Loucy (cell line): ENCODE results near the gene ZNF556.

Experiments used
- H2AFZ ChIP-seq: fragments of 200-600 bp; sonication (generic); 2 replicates; pipeline ENCODE4 v1.6.0; 2016; ENCODE audit warnings: antibody characterized with exemption, mild to moderate bottlenecking, low read length, moderate library complexity
- H3F3A ChIP-seq: fragments of 200-600 bp; 2 replicates; pipeline ENCODE4 v1.6.0; 2016; ENCODE audit warnings: antibody characterized with exemption, low read depth, mild to moderate bottlenecking
- H3K27me3 ChIP-seq: fragments of 200-600 bp; sonication (generic); 2 replicates; pipeline ENCODE4 v1.6.1; 2014; ENCODE audit warnings: low read length, mild to moderate bottlenecking; ENCODE audit not compliant: insufficient read depth, poor library complexity, severe bottlenecking
- H3K36me3 ChIP-seq: fragments of 200-600 bp; sonication (generic); 2 replicates; pipeline ENCODE4 v1.6.1; 2016; ENCODE audit warnings: low read length; ENCODE audit not compliant: insufficient read depth
- H3K4me1 ChIP-seq: fragments of 200-600 bp; sonication (generic); 2 replicates; pipeline ENCODE4 v1.5.1; 2014; ENCODE audit warnings: low read length, mild to moderate bottlenecking; ENCODE audit not compliant: insufficient read depth, poor library complexity, severe bottlenecking
- H3K4me2 ChIP-seq: fragments of 200-600 bp; sonication (generic); 2 replicates; pipeline ENCODE4 v1.6.0; 2014; ENCODE audit warnings: antibody characterized with exemption, low read length, low read depth, mild to moderate bottlenecking; ENCODE audit not compliant: poor library complexity, severe bottlenecking
- H3K4me3 ChIP-seq: fragments of 200-600 bp; sonication (generic); 2 replicates; pipeline ENCODE4 v1.5.1; 2014; ENCODE audit warnings: low read length, mild to moderate bottlenecking, mixed read lengths; ENCODE audit not compliant: poor library complexity, severe bottlenecking
- H3K79me2 ChIP-seq: fragments of 200-600 bp; sonication (generic); 2 replicates; pipeline ENCODE4 v1.6.1; 2014; ENCODE audit warnings: low read length; ENCODE audit not compliant: insufficient read depth
- H3K9ac ChIP-seq: fragments of 200-600 bp; sonication (generic); 2 replicates; pipeline ENCODE4 v1.6.0; 2014; ENCODE audit warnings: mild to moderate bottlenecking, low read depth, low read length, moderate library complexity; ENCODE audit not compliant: poor library complexity, severe bottlenecking
- H3K9me2 ChIP-seq: fragments of 200-600 bp; sonication (generic); replicated peaks from 2 replicates; pipeline ENCODE4 v1.6.1; 2016; ENCODE audit warnings: low read depth, low read length, mixed read lengths
- H3K9me3 ChIP-seq: fragments of 200-600 bp; sonication (generic); 2 replicates; pipeline ENCODE4 v1.6.1; 2014; ENCODE audit warnings: mild to moderate bottlenecking, antibody characterized with exemption, low read length, low read depth; ENCODE audit not compliant: insufficient read depth
- H4K20me1 ChIP-seq: fragments of 200-600 bp; sonication (generic); 2 replicates; pipeline ENCODE4 v1.6.0; 2014; ENCODE audit warnings: antibody characterized with exemption, low read length, mild to moderate bottlenecking; ENCODE audit not compliant: insufficient read depth, poor library complexity, severe bottlenecking
- CTCF ChIP-seq: fragments of 200-600 bp; sonication (generic); conservative IDR thresholded peaks from 2 replicates; pipeline ENCODE4 v1.5.1; 2014; ENCODE audit warnings: mild to moderate bottlenecking, antibody characterized with exemption, low read length
- EZH2phosphoT487 ChIP-seq: fragments of 200-600 bp; IDR thresholded peaks from 2 replicates; pipeline ENCODE4 v1.6.1; 2018; ENCODE audit warnings: antibody characterized with exemption, mild to moderate bottlenecking, moderate library complexity, borderline replicate concordance

Gene ZNF556

GRCh38 chr19:2867025-2867991, at the start of gene ZNF556:
Gene ZNF556, plus strand, starts transcription at chr19:2867335. Its CDS starts 87 bp downstream, at chr19:2867422.
- H3K9me2 ChIP-seq: no peaks in the 10 kb centered on the region
- H3K4me1 ChIP-seq: no peaks in the 10 kb centered on the region
- no peak within 1 kb of the TSS for H3K4me3 ChIP-seq
- no peaks in the 10 kb centered on the region for H3F3A ChIP-seq
- no peaks in the 10 kb centered on the region for H4K20me1 ChIP-seq
- H3K79me2 ChIP-seq: no peaks in the 10 kb centered on the region
- no peak within 1 kb of the TSS for H2AFZ ChIP-seq
- H3K27me3 ChIP-seq: no peaks in the 10 kb centered on the region
- no peak within 1 kb of the TSS for H3K4me2 ChIP-seq
- no peak within 1 kb of the TSS for H3K9ac ChIP-seq
- no peaks in the 10 kb centered on the region for H3K36me3 ChIP-seq
- TF ChIP-seq CTCF (no peak), EZH2phosphoT487 (no peak)
- no peaks in the 10 kb centered on the region for H3K9me3 ChIP-seq

GRCh38 chr19:2819540-2820111, 47.5 kb upstream of the ZNF556 start, which contains the start of gene ZNF554:
Gene ZNF554, plus strand, starts transcription at chr19:2819868. Its CDS starts 204 bp downstream, at chr19:2820072.
- H2AFZ ChIP-seq: peak within 1 kb of the TSS; percentile 80
- H3K4me2 ChIP-seq: peak within 1 kb of the TSS; percentile 79
- no peaks in the 10 kb centered on the region for H3K27me3 ChIP-seq
- H3K9me2 ChIP-seq: no peaks in the 10 kb centered on the region
- no peaks in the 10 kb centered on the region for H3F3A ChIP-seq
- no peaks in the 10 kb centered on the region; the same call in 1 of the 2 replicates for H3K36me3 ChIP-seq
- no peaks in the 10 kb centered on the region; the same call in 1 of the 2 replicates for H3K79me2 ChIP-seq
- H4K20me1 ChIP-seq: no peaks in the 10 kb centered on the region
- no peak for TF ChIP-seq EZH2phosphoT487
- TF ChIP-seq CTCF: peak; percentile 81
- H3K9ac ChIP-seq: peak within 1 kb of the TSS; percentile 89
- peak within 1 kb of the TSS; percentile 87 for H3K4me3 ChIP-seq
- no peaks in the 10 kb centered on the region for H3K9me3 ChIP-seq
- no peaks in the 10 kb centered on the region for H3K4me1 ChIP-seq

- Histone ChIP-seq H3K79me2 (no peaks in the 10 kb centered on the region; the same call in 1 of the 2 replicates), H3K9ac (peak overlapping the region; percentile 89), H3K4me3 (peak overlapping the region; percentile 87), H3K27me3 (no peaks in the 10 kb centered on the region), H3K4me1 (no peaks in the 10 kb centered on the region), H3K9me2 (no peaks in the 10 kb centered on the region), H3K36me3 (no peaks in the 10 kb centered on the region), H3F3A (no peaks in the 10 kb centered on the region), H4K20me1 (no peaks in the 10 kb centered on the region), H3K9me3 (no peaks in the 10 kb centered on the region), H2AFZ (peak overlapping the region; percentile 76; the same call in 1 of the 2 replicates), H3K4me2 (peak overlapping the region; percentile 79)
- TF ChIP-seq CTCF: no peak
- no peak for TF ChIP-seq EZH2phosphoT487
Observed at GRCh38 chr19:2820112-2820702, 46.9 kb upstream of the ZNF556 start.
